Upper lobe of right lung (tissue), 1 donor: ENCODE measurements around the gene RPL6. TPM values are rescaled to one million over a fixed set of nuclear protein-coding genes. Genes with fewer than 3 reads are reported as not detected.

Experiments used
- total RNA-seq: library from RNA; stranded (reverse); fragmentation: NEBNext Ultra II Directional; extraction: Animal tissue kit (Norgen Biotek cat#: 25700); gene quantifications from one replicate; pipeline ENCODE4 v1.2.1, GENCODE V29; 2021
- donor health status: DM: no; HTN: yes; CAD: no; lungs with severe emphysema.

Gene RPL6
- total RNA-seq, 1 donor from 2014 or later, result 811 TPM

Other genes with a start within 250 kb of the RPL6 start
- gene HECTD4, start 27.2 kb downstream of the RPL6 start, total RNA-seq, result 54.7 TPM
- gene PTPN11, start 9.3 kb upstream of the RPL6 start, total RNA-seq, result 98.7 TPM